Pancreas (tissue), 10 donors: ENCODE data around the gene SLC25A22. TPM values are rescaled to one million over a fixed set of nuclear protein-coding genes. Genes with fewer than 3 reads are reported as not detected.

Experiments used
- ATAC-seq, 4 donors: fragments of 200-7000 bp; cut with Tn5 transposase; one replicate each; pipeline versions ENCODE4 v1.8.0 to v1.9.1; 2020; ENCODE audit warnings: mild to moderate bottlenecking in 4 of 4, moderate library complexity in 4 of 4
- DNase-seq, 6 donors: peaks; one replicate each; pipeline ENCODE4 v3.0.0-alpha.2; 2020
- FAIRE-seq: peaks from 2 replicates; lab custom pipeline; 2012; peaks lifted over from hg19 to GRCh38; lab: Jason Lieb, UNC
- H3K27ac ChIP-seq, 4 donors: fragments of 200-600 bp; sonication (generic); 1 replicate in 3 of 4; 2 replicates in 1 of 4; pipeline versions ENCODE4 v1.5.0 to v1.8.0; 2020
- H3K27me3 ChIP-seq, 4 donors: fragments of 200-600 bp; one replicate each; pipeline ENCODE4 v1.8.0; 2021
- H3K36me3 ChIP-seq, 3 donors: fragments of 200-600 bp; sonication (generic) in 1 of 3; one replicate each; pipeline versions ENCODE4 v1.5.0 to v1.8.0; 2020 to 2021
- H3K4me1 ChIP-seq, 3 donors: fragments of 200-600 bp; one replicate each; pipeline ENCODE4 v1.8.0; 2021
- H3K4me3 ChIP-seq, 4 donors: fragments of 200-600 bp; sonication (generic) in 2 of 4; one replicate each; pipeline versions ENCODE4 v1.5.0 to v1.8.0; 2020 to 2021
- H3K9me3 ChIP-seq, 4 donors: fragments of 200-600 bp; one replicate each; pipeline ENCODE4 v1.8.0; 2021
- CTCF ChIP-seq, 4 donors: fragments of 200-600 bp; sonication (generic) in 3 of 4; IDR thresholded peaks; one replicate each; pipeline versions ENCODE4 v1.5.0 to v1.8.0; 2021; ENCODE audit warnings: antibody characterized with exemption in 4 of 4
- WGBS, 2 donors: extraction: QIAGEN DNeasy Blood & Tissue Kit; methylation state at CpG; one replicate each; pipeline ENCODE4 v1.1.7; 2013; 5-methylcytosine and 5-hydroxymethylcytosine counted together
- intact Hi-C, 3 donors: fragments of 100-400 bp; cut with DNase I; formaldehyde crosslinking; loops; one replicate each; pipeline versions ENCODE4 v1.11.1 to v1.14.2; 2022
- polyA plus RNA-seq, 2 donors: library from polyadenylated mRNA; stranded (reverse); fragments of 200-250 nt; gene quantifications; one replicate each; pipeline ENCODE4 v1.2.3, GENCODE V29; 2013
- total RNA-seq, 6 donors: library from RNA; stranded (reverse); fragmentation: NEBNext Ultra II Directional in 4 of 6; extraction: Animal tissue kit (Norgen Biotek cat#: 25700) in 4 of 6; gene quantifications; one replicate each; pipeline versions ENCODE4 v1.2.1 to v1.2.4, GENCODE V29; 2021 to 2023
- donor health status: healthy with polysubstance abuse.
- donor health status: DM: no; HTN: no; CAD: no; lungs with moderate emphysema.
- donor health status: DM: no; HTN: no; CAD: no.
- donor health status: control.
- donor health status: control.
- donor health status: Bipolar disorder and iron deficiency.
- donor health status: DM: yes; HTN: yes; CAD: no.
- donor health status: DM: no; HTN: no; CAD: no.
- donor health status: DM: no; HTN: no; CAD: no.
- donor health status: DM: yes; HTN: yes; CAD: no.

SLC25A22 gene
- total and polyA plus RNA-seq, 8 donors: 32.2 to 84.0 (median 42.9) TPM

- intact Hi-C loops: no loop called here
Measured at GRCh38 chr11:760236-760635, 37.8 kb downstream of the SLC25A22 start.

GRCh38 chr11:749731-750130 is 48.4 kb downstream of the SLC25A22 start:
- Histone ChIP-seq H3K36me3 (no peaks in the 10 kb centered on the region), H3K9me3 (no peaks in the 10 kb centered on the region), H3K27ac (no peak overlapping the region), H3K27me3 (no peaks in the 10 kb centered on the region), H3K4me3 (no peak overlapping the region), H3K4me1 (peaks cover 0 to 15% (median 12%) of the 10 kb centered on the region in 3 donors)
- DNase-seq (no peak), ATAC-seq (no peak), FAIRE-seq (no peak)
- WGBS, 2 donors: 54 to 72% methylated on average over 2 of the region's 2 CpGs
- TF ChIP-seq CTCF (IDR thresholded peaks at IDR 0.05): no peak
- intact Hi-C loops: no loop called here

More at GRCh38 chr11:760236-760635, 37.8 kb downstream of the SLC25A22 start:
- DNase-seq (no peak), ATAC-seq (no peak), FAIRE-seq (no peak)
- H3K27ac ChIP-seq: no peak overlapping the region
- no peak for TF ChIP-seq CTCF (IDR thresholded peaks at IDR 0.05)
- H3K4me3 ChIP-seq: no peak overlapping the region
- H3K4me1 ChIP-seq: no peaks in the 10 kb centered on the region
- no peaks in the 10 kb centered on the region for H3K27me3 ChIP-seq
- H3K9me3 ChIP-seq: no peaks in the 10 kb centered on the region
- peaks cover 7 to 33% (median 29%) of the 10 kb centered on the region in 3 donors for H3K36me3 ChIP-seq

- Histone ChIP-seq H3K27me3 (no peaks in the 10 kb centered on the region), H3K36me3 (no peaks in the 10 kb centered on the region), H3K4me3 (peak overlapping the region; percentile 84 to 97 (median 88)), H3K4me1 (peaks cover 0 to 15% (median 12%) of the 10 kb centered on the region in 3 donors), H3K9me3 (no peaks in the 10 kb centered on the region), H3K27ac (peak overlapping the region; percentile 23 to 82 (median 75))
- DNase-seq: peak in 2 of 6 donors; percentile 9 to 57
- no peak for TF ChIP-seq CTCF (IDR thresholded peaks at IDR 0.05)
- ATAC-seq: peak in 3 of 4 donors; percentile 5 to 15 (median 11)
- FAIRE-seq: no peak
- intact Hi-C loops: no loop called here
- WGBS, 2 donors: 2 to 8% methylated on average over 18 of the region's 18 CpGs
Measured at GRCh38 chr11:748007-748359, 50.1 kb downstream of the SLC25A22 start.

- peak within 1 kb of the TSS; percentile 74 to 82 (median 76) for H3K27ac ChIP-seq
- intact Hi-C loops: no loop called here
- WGBS, 2 donors: 0 to 1% methylated on average over 39 to 112 of the region's 112 CpGs
- ATAC-seq (peak; percentile 98 to 99 (median 98)), FAIRE-seq (no peak), DNase-seq (peak; percentile 91 to 98 (median 94))
- H3K4me3 ChIP-seq: peak within 1 kb of the TSS; percentile 84 to 97 (median 88)
- no peaks in the 10 kb centered on the region for H3K9me3 ChIP-seq
- H3K36me3 ChIP-seq: no peaks in the 10 kb centered on the region
- H3K4me1 ChIP-seq: peaks cover 0 to 15% (median 12%) of the 10 kb centered on the region in 3 donors
- peak in 1 of 4 donors; percentile 12 for TF ChIP-seq CTCF (IDR thresholded peaks at IDR 0.05)
- H3K27me3 ChIP-seq: no peaks in the 10 kb centered on the region
Measured at GRCh38 chr11:747158-748006, 50.7 kb downstream of the SLC25A22 start, which contains the start of gene TALDO1. Gene TALDO1 (plus strand): TSS chr11:747464. CDS start chr11:747482, 18 bp downstream.
